Stimulated activated CD4-positive, alpha-beta T cell treated with anti-CD3 and anti-CD28 coated beads, Interleukin-1b, Interleukin-23, amount 100 ng/mL, for 4 hours (primary cell): Measurements from ENCODE around the gene TMEM53.

Source experiments
- DNase-seq, 2 donors: peaks; one replicate each; pipeline ENCODE4 v3.0.0-alpha.2; 2020; ENCODE audit warnings: low read depth in 2 of 2

Gene TMEM53

GRCh38 chr1:44628962-44629756, 45.1 kb downstream of the TMEM53 start:
- DNase-seq: no peak

GRCh38 chr1:44625348-44625747, 48.9 kb downstream of the TMEM53 start:
- no peak for DNase-seq

- DNase-seq: no peak
These were observed 49.9 kb downstream of the TMEM53 start for GRCh38 chr1:44624268-44624901.

GRCh38 chr1:44621841-44622286, 52.4 kb downstream of the TMEM53 start:
- no peak for DNase-seq

- DNase-seq: no peak
These were observed 54.2 kb downstream of the TMEM53 start for GRCh38 chr1:44620072-44620471.

- DNase-seq: no peak
These were observed 54.9 kb downstream of the TMEM53 start for GRCh38 chr1:44619261-44619900.

- DNase-seq: no peak
These were observed 56.6 kb downstream of the TMEM53 start for GRCh38 chr1:44617703-44618029.

- no peak for DNase-seq
These were observed 57.1 kb downstream of the TMEM53 start for GRCh38 chr1:44616991-44617702.

GRCh38 chr1:44616284-44616990, 57.8 kb downstream of the TMEM53 start:
- no peak for DNase-seq

GRCh38 chr1:44613941-44614340, 60.3 kb downstream of the TMEM53 start:
- no peak for DNase-seq

GRCh38 chr1:44611866-44612265, 62.4 kb downstream of the TMEM53 start:
- DNase-seq: no peak

GRCh38 chr1:44611419-44611818, 62.9 kb downstream of the TMEM53 start:
- DNase-seq: no peak

GRCh38 chr1:44610527-44611148, 63.6 kb downstream of the TMEM53 start:
- no peak for DNase-seq

- DNase-seq: no peak
These were observed 64.3 kb downstream of the TMEM53 start for GRCh38 chr1:44609768-44610526.

GRCh38 chr1:44609412-44609767, 64.9 kb downstream of the TMEM53 start:
- DNase-seq: peak in 1 of 2 donors; percentile 28

- DNase-seq: no peak
These were observed 66.1 kb downstream of the TMEM53 start for GRCh38 chr1:44608141-44608540.

- DNase-seq: no peak
These were observed 67.5 kb downstream of the TMEM53 start for GRCh38 chr1:44606701-44607281.

- DNase-seq: no peak
These were observed 68.2 kb downstream of the TMEM53 start for GRCh38 chr1:44605914-44606615.

GRCh38 chr1:44604157-44604955, 69.9 kb downstream of the TMEM53 start:
- DNase-seq: no peak
